HepG2 (cell line): ENCODE data around the gene NEGR1. TPM values are rescaled to one million over a fixed set of nuclear protein-coding genes. Genes with fewer than 3 reads are reported as not detected.

Source experiments
- ATAC-seq: fragments of 200-7000 bp; cut with Tn5 transposase; 3 replicates; pipeline ENCODE4 v1.9.1; 2020; ENCODE audit warnings: mild to moderate bottlenecking, moderate library complexity
- BruUV-seq: library from RNA; stranded (reverse); fragments of 400-500 nt; replicated peaks from 2 replicates; lab custom pipeline; 2021; lab: Mats Ljungman, UMichigan
- CTCF ChIA-PET: fragments of 300-600 bp; formaldehyde crosslinking; extraction: SDS; loops from one replicate; lab custom pipeline; 2021; ENCODE audit warnings: low total read pairs, inconsistent platforms, low intra/inter-chr PET ratio; lab: Yijun Ruan, JAX
- POLR2A ChIA-PET: fragments of 350-600 bp; sonication (Branson Sonifier 250); formaldehyde crosslinking; loops from one replicate; lab custom pipeline; 2020; ENCODE audit warnings: antibody characterized with exemption, inconsistent platforms; lab: Yijun Ruan, JAX
- DNase-seq: peaks from one replicate; pipeline ENCODE4 v3.0.0-alpha.2; 2015; ENCODE audit warnings: low spot score
- FAIRE-seq: peaks from 3 replicates; lab custom pipeline; 2011; peaks lifted over from hg19 to GRCh38; lab: Jason Lieb, UNC
- H2AFZ ChIP-seq: one replicate; pipeline ENCODE4 v1.6.1; 2011; ENCODE audit warnings: low read length, inconsistent platforms
- H3K27ac ChIP-seq: fragments of 300-600 bp; 3 replicates; pipeline ENCODE4 v1.8.0; 2011; ENCODE audit warnings: mixed run types, mild to moderate bottlenecking, mixed read lengths, low read length, inconsistent platforms; ENCODE audit not compliant: insufficient read depth; ENCODE audit errors: extremely low read length
- H3K27me3 ChIP-seq, 2 experiments: fragments of 200-600 bp in 1 of 2; 2 replicates in 1 of 2; 3 replicates in 1 of 2; pipeline versions ENCODE4 v1.6.0 to v1.8.0; 2011; ENCODE audit warnings: low read length in 2 of 2, mild to moderate bottlenecking in 2 of 2, moderate library complexity in 2 of 2, inconsistent platforms in 1 of 2; ENCODE audit not compliant: insufficient read depth in 2 of 2, control insufficient read depth in 1 of 2
- H3K36me3 ChIP-seq, 2 experiments: fragments of 200-600 bp in 1 of 2; replicated peaks in 1 of 2; 2 replicates in 1 of 2; 3 replicates in 1 of 2; pipeline versions ENCODE4 v1.5.1 to v1.8.0; 2011; ENCODE audit warnings: low read length in 2 of 2, inconsistent platforms in 1 of 2; ENCODE audit not compliant: insufficient read depth in 2 of 2, control insufficient read depth in 1 of 2
- H3K4me1 ChIP-seq: 2 replicates; pipeline ENCODE4 v1.5.1; 2012; ENCODE audit warnings: low read length, inconsistent platforms; ENCODE audit not compliant: insufficient read depth
- H3K4me2 ChIP-seq: 2 replicates; pipeline ENCODE4 v1.6.0; 2011; ENCODE audit warnings: low read depth, low read length, inconsistent platforms
- H3K4me3 ChIP-seq, 3 experiments: fragments of 200-600 bp in 1 of 3; sonication (generic), shearing (Covaris generic) in 1 of 3; replicated peaks in 1 of 3; 2 replicates each; pipeline ENCODE4 v1.5.1; 2011 to 2016; ENCODE audit warnings: low read length in 3 of 3, inconsistent platforms in 2 of 3, low read depth in 2 of 3, mild to moderate bottlenecking in 2 of 3, control low read depth in 1 of 3, mixed read lengths in 1 of 3; ENCODE audit not compliant: insufficient read depth in 1 of 3
- H3K79me2 ChIP-seq: one replicate; pipeline ENCODE4 v1.6.1; 2011; ENCODE audit warnings: low read length, inconsistent platforms; ENCODE audit not compliant: insufficient read depth
- H3K9ac ChIP-seq: 2 replicates; pipeline ENCODE4 v1.6.0; 2011; ENCODE audit warnings: mild to moderate bottlenecking, low read depth, low read length, inconsistent platforms; ENCODE audit not compliant: insufficient read depth
- H3K9me3 ChIP-seq: 2 replicates; pipeline ENCODE4 v1.5.1; 2012; ENCODE audit warnings: mild to moderate bottlenecking, low read length
- H4K20me1 ChIP-seq: 2 replicates; pipeline ENCODE4 v1.6.0; 2011; ENCODE audit warnings: inconsistent platforms, mild to moderate bottlenecking, low read length, moderate library complexity; ENCODE audit not compliant: insufficient read depth
- FOXK1 ChIP-seq: sonication (generic); formaldehyde crosslinking; IDR thresholded peaks from 2 replicates; pipeline ENCODE4 v1.4.0; 2020; ENCODE audit warnings: low read depth, missing genetic modification reagents, borderline replicate concordance
- NCOA1 ChIP-seq: sonication (generic); formaldehyde crosslinking; IDR thresholded peaks from 2 replicates; pipeline ENCODE4 v1.9.0; 2021; ENCODE audit warnings: missing genetic modification reagents
- SP2 ChIP-seq: sonication (generic); formaldehyde crosslinking; IDR thresholded peaks from 2 replicates; pipeline ENCODE4 v1.5.1; 2020; ENCODE audit warnings: mild to moderate bottlenecking, missing genetic modification reagents
- ZFP36L2 ChIP-seq: sonication (generic); formaldehyde crosslinking; IDR thresholded peaks from 2 replicates; pipeline ENCODE4 v1.4.0; 2020; ENCODE audit warnings: missing genetic modification reagents
- ZNF234 ChIP-seq: sonication (generic); formaldehyde crosslinking; conservative IDR thresholded peaks from 2 replicates; pipeline ENCODE4 v1.5.1; 2020; ENCODE audit warnings: mild to moderate bottlenecking, missing genetic modification reagents
- ZNF317 ChIP-seq: sonication (generic); formaldehyde crosslinking; IDR thresholded peaks from 2 replicates; pipeline ENCODE4 v1.5.0; 2020; ENCODE audit warnings: mild to moderate bottlenecking, missing genetic modification reagents
- ZNF512 ChIP-seq: sonication (generic); formaldehyde crosslinking; IDR thresholded peaks from 2 replicates; pipeline ENCODE4 v1.4.0; 2020; ENCODE audit warnings: mild to moderate bottlenecking, missing genetic modification reagents
- ZNF660 ChIP-seq: sonication (generic); formaldehyde crosslinking; IDR thresholded peaks from 2 replicates; pipeline ENCODE4 v1.5.1; 2020; ENCODE audit warnings: mild to moderate bottlenecking, low read depth, missing genetic modification reagents, borderline replicate concordance
- ZNF703 ChIP-seq: sonication (generic); formaldehyde crosslinking; IDR thresholded peaks from 2 replicates; pipeline ENCODE4 v1.5.1; 2020; ENCODE audit warnings: missing genetic modification reagents, mild to moderate bottlenecking, moderate library complexity, borderline replicate concordance
- ZNF724P ChIP-seq: sonication (generic); formaldehyde crosslinking; IDR thresholded peaks from 2 replicates; pipeline ENCODE4 v1.8.0; 2022; ENCODE audit warnings: missing genetic modification reagents, borderline replicate concordance
- ZSCAN31 ChIP-seq: sonication (generic); formaldehyde crosslinking; IDR thresholded peaks from 2 replicates; pipeline ENCODE4 v1.5.0; 2020; ENCODE audit warnings: low read depth, mild to moderate bottlenecking, missing genetic modification reagents
- WGBS: methylation state at CpG from one replicate; pipeline ENCODE4 v1.1.6; 2017; ENCODE audit warnings: low lambda C conversion rate; 5-methylcytosine and 5-hydroxymethylcytosine counted together
- in situ Hi-C: cut with HindIII; loops from 2 replicates; pipeline ENCODE4 v1.10.0; 2017; ENCODE audit warnings: low pct_unique_long_range_greater_than_20kb; ENCODE audit not compliant: extremely low pct_ligation_motif_present
- intact Hi-C: fragments of 100-400 bp; cut with micrococcal nuclease; formaldehyde crosslinking; loops from one replicate; pipeline ENCODE4 v1.10.0; 2022; ENCODE audit not compliant: unreplicated experiment
- polyA plus RNA-seq, 8 experiments: library from polyadenylated mRNA; depleted of rRNA in 3 of 8; stranded (reverse) in 7 of 8; unstranded in 1 of 8; fragments of >200 nt; fragmentation: Illumina TruSeq in 4 of 8; extraction: Trizol in 4 of 8; gene quantifications; 2 replicates each; pipeline versions ENCODE4 v1.2.1 to v1.2.3, GENCODE V29; 2011 to 2016; ENCODE audit warnings: low read depth in 4 of 8, missing spikeins in 1 of 8, mixed read lengths in 1 of 8; ENCODE audit not compliant: insufficient read depth in 1 of 8
- total RNA-seq, 5 experiments: library from RNA; depleted of rRNA; stranded (reverse); fragments of >200 nt; fragmentation: Illumina TruSeq; extraction: Trizol; gene quantifications; 2 replicates each; pipeline ENCODE4 v1.2.3, GENCODE V29; 2016; ENCODE audit warnings: low read depth in 1 of 5
- TF ChIP-seq, protein P1 (sequence below): sonication (generic); formaldehyde crosslinking; IDR thresholded peaks from 2 replicates; pipeline ENCODE4 v1.4.0; 2020; ENCODE audit warnings: mild to moderate bottlenecking, missing genetic modification reagents
- TF ChIP-seq, protein P2 (sequence below): sonication (generic); formaldehyde crosslinking; IDR thresholded peaks from 2 replicates; pipeline ENCODE4 v1.5.0; 2020; ENCODE audit warnings: mild to moderate bottlenecking, missing genetic modification reagents
- TF ChIP-seq, protein P3 (sequence below): sonication (generic); formaldehyde crosslinking; IDR thresholded peaks from 2 replicates; pipeline ENCODE4 v1.8.1; 2023; ENCODE audit warnings: mild to moderate bottlenecking, inconsistent platforms, moderate library complexity, missing genetic modification reagents, borderline replicate concordance

The NEGR1 gene
- total and polyA plus RNA-seq, 2 of the 13 experiments (the other 11 are each of a cell fraction or from before 2014, with no cell fraction given), result not detected

DNA sequence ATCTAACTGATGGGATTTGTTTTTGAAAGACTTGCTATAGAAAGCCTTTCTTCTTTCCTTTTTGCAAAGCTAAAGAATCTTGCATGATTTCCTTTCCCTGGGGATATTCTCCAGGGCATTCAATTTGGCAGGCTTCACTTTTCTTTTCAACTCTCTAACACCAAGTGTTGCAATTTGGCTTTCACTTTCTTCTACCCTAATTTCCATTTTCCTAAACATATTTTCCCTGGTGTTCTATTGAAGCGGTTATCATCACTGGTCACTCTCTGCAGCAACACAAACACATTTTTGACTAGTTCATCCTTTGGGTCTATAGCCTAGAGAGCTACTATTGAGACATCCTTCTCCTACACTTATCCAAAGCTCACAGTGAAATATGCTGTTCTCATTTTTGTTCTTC, 424.5 kb downstream of the NEGR1 start (continued):
- no peak for TF ChIP-seq ZNF317 (CRISPR knock-in tag)
- no peak for TF ChIP-seq NCOA1 (CRISPR knock-in tag)
- no peak for TF ChIP-seq ZNF234
- no peak for TF ChIP-seq FOXK1 (CRISPR knock-in tag)
- no peak for TF ChIP-seq SP2 (CRISPR knock-in tag)
- no peak for TF ChIP-seq ZNF724P (CRISPR knock-in tag)
- TF ChIP-seq, protein P1, sequence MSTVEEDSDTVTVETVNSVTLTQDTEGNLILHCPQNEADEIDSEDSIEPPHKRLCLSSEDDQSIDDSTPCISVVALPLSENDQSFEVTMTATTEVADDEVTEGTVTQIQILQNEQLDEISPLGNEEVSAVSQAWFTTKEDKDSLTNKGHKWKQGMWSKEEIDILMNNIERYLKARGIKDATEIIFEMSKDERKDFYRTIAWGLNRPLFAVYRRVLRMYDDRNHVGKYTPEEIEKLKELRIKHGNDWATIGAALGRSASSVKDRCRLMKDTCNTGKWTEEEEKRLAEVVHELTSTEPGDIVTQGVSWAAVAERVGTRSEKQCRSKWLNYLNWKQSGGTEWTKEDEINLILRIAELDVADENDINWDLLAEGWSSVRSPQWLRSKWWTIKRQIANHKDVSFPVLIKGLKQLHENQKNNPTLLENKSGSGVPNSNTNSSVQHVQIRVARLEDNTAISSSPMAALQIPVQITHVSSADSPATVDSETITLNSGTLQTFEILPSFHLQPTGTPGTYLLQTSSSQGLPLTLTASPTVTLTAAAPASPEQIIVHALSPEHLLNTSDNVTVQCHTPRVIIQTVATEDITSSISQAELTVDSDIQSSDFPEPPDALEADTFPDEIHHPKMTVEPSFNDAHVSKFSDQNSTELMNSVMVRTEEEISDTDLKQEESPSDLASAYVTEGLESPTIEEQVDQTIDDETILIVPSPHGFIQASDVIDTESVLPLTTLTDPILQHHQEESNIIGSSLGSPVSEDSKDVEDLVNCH, result no peak
- TF ChIP-seq ZFP36L2 (CRISPR knock-in tag), result no peak
- TF ChIP-seq ZNF512, result no peak

DNA sequence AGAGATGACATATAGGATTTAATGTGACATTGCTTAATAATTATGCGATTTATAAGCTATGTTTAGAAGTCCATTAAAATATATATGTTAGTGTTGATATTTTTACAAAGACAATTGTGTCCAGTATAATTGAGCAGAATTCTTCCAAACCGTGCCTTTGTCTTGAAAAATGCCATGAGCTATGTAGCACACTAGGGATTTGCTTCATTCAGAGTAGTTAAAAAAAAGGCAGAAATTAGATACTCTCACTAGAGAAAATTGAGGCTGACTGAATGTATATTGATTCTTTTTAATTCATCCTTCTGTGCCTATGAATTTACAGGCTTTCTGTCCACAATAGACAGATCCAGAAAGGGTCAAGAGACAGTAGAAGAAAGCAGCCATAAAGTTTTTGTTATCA, 429.0 kb downstream of the NEGR1 start:
- ATAC-seq, result no peak
- no peaks in the 10 kb centered on the region for H3K36me3 ChIP-seq
- H3K4me1 ChIP-seq, result no peaks in the 10 kb centered on the region
- H2AFZ ChIP-seq, result no peak overlapping the region
- H3K27me3 ChIP-seq, result no peaks in the 10 kb centered on the region
- intact Hi-C loops, result no loop called here
- no peaks in the 10 kb centered on the region for H3K79me2 ChIP-seq
- 1% methylated on average over 2 of the region's 2 CpGs for WGBS
- POLR2A ChIA-PET, result no interaction called here
- TF ChIP-seq ZNF703 (CRISPR knock-in tag), result no peak
- TF ChIP-seq ZNF660 (CRISPR knock-in tag), result no peak
- TF ChIP-seq, protein P2, sequence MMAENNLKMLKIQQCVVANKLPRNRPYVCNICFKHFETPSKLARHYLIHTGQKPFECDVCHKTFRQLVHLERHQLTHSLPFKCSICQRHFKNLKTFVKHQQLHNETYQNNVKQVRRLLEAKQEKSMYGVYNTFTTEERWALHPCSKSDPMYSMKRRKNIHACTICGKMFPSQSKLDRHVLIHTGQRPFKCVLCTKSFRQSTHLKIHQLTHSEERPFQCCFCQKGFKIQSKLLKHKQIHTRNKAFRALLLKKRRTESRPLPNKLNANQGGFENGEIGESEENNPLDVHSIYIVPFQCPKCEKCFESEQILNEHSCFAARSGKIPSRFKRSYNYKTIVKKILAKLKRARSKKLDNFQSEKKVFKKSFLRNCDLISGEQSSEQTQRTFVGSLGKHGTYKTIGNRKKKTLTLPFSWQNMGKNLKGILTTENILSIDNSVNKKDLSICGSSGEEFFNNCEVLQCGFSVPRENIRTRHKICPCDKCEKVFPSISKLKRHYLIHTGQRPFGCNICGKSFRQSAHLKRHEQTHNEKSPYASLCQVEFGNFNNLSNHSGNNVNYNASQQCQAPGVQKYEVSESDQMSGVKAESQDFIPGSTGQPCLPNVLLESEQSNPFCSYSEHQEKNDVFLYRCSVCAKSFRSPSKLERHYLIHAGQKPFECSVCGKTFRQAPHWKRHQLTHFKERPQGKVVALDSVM (CRISPR knock-in tag), result no peak
- TF ChIP-seq, protein P3, sequence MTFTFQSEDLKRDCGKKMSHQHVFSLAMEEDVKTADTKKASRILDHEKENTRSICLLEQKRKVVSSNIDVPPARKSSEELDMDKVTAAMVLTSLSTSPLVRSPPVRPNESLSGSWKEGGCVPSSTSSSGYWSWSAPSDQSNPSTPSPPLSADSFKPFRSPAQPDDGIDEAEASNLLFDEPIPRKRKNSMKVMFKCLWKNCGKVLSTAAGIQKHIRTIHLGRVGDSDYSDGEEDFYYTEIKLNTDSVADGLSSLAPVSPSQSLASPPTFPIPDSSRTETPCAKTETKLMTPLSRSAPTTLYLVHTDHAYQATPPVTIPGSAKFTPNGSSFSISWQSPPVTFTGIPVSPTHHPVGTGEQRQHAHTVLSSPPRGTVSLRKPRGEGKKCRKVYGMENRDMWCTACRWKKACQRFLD (CRISPR knock-in tag), result no peak
- no peak for TF ChIP-seq ZSCAN31 (CRISPR knock-in tag)
- TF ChIP-seq, all 625 proteins: peak for 0
- CTCF ChIA-PET, result no interaction called here
- no peak for DNase-seq
- Histone ChIP-seq H3K9me3 (0 out of 2 replicates have a peak, but pooled peaks cover 3% of the 10 kb centered on the region), H3K4me3 (no peak overlapping the region), H4K20me1 (no peaks in the 10 kb centered on the region), H3K9ac (no peak overlapping the region), H3K27ac (no peak overlapping the region), H3K4me2 (no peak overlapping the region)
- no peak for FAIRE-seq
- BruUV-seq, result no TSS peak
- in situ Hi-C loops, result no loop called here
